A549 treated with Hydrocortisone at 1 μM for 4 hours (cell line): ENCODE measurements around the gene C1QBP. TPM values are rescaled to one million over a fixed set of nuclear protein-coding genes. Genes with fewer than 3 reads are reported as not detected.

Source experiments
- total RNA-seq: library from RNA; stranded (reverse); fragments of 200-300 nt; extraction: Qiagen RNA extraction; gene quantifications from 5 replicates; pipeline ENCODE4 v1.2.3, GENCODE V29; 2022

C1QBP gene, protein sequence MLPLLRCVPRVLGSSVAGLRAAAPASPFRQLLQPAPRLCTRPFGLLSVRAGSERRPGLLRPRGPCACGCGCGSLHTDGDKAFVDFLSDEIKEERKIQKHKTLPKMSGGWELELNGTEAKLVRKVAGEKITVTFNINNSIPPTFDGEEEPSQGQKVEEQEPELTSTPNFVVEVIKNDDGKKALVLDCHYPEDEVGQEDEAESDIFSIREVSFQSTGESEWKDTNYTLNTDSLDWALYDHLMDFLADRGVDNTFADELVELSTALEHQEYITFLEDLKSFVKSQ
- 494 to 607 TPM (median 572 TPM) in 5 replicates for total RNA-seq

DNA sequence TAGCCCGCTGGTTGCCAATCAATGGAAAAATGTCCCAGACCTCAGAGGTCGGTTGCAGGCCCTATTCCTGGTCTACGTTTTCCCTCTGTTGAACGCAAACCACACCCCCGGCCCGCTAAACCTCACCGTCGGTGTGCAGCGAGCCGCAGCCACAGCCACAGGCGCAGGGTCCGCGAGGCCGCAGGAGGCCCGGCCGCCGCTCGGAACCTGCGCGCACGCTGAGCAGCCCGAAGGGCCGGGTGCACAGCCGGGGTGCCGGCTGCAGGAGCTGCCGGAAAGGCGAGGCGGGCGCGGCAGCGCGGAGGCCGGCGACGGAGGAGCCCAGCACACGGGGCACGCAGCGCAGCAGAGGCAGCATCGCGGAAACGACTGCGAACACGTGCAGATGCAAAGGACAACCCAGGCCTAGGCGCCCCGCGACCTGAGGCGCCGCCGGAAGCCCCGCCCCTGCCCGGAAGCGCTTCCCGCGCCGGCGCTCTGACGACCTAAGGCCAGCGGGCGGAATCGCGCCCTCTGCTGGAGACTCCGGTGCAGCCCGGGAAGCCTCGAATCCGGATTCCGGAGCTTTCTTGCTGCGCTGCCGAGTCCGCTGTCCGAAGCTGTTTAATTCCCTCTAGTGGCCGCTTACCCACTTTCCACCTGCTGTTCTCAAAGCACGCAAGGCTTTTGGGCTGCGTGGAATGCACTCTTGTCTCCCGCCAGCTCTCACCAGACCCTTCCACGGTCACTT is at the start of gene C1QBP:
TSS of gene C1QBP (minus strand) at position 440 of the 730 bp plus-strand sequence. CDS start at position 358, 82 bp downstream.

GRCh38 chr17:5486206-5487124 is 47.5 kb upstream of the C1QBP start, which contains the start of gene MIS12:
TSS of gene MIS12 (plus strand) at chr17:5486566. CDS start at chr17:5488863, 2,297 bp downstream.

DNA sequence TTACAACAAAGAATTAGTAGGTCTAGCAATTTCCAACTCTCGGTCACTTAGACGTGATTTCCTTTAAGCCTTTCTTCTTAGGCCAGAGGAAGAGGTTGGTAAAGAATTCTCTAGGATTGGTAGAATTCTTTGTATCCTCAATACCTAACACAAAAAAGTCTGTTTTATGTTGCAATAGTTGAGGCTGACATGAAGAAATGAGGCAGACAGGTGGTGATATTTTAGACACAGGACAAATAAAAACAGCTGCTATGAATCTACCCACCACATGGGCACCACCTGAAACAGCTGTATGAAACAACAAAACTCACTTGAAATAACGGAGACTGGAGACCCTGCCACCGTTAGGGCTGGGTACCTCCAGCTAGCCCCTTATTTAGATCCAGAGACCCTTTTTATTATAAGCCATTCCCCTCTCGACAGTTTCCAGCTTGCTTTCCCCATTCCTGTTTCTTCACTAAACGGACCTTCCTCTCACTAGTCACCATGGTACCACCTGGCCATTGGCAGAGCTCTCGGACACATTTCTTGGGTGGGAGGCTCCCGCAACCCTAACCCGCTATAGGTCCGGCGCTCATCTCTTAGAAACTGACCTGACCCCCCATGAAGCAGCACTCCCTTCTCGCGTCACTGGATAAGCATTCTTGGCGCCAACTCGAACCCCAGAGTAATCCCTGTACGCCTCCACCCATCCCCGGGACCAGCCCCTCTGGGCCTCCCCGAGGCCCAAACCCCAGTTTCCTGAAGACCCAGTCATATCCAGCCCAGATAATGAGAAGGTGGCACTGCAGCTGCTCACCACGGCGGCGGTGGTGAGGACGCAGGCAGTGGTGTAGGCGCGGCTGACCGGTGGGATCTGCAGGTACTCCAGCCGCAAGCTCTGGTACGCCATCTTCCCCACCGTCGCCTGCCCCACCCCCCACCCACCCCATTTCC is 46.6 kb upstream of the C1QBP start, which contains the start of gene DERL2:
TSS of gene DERL2 (minus strand) at position 909 of the 936 bp plus-strand sequence. CDS start at position 892, 17 bp downstream.

DNA sequence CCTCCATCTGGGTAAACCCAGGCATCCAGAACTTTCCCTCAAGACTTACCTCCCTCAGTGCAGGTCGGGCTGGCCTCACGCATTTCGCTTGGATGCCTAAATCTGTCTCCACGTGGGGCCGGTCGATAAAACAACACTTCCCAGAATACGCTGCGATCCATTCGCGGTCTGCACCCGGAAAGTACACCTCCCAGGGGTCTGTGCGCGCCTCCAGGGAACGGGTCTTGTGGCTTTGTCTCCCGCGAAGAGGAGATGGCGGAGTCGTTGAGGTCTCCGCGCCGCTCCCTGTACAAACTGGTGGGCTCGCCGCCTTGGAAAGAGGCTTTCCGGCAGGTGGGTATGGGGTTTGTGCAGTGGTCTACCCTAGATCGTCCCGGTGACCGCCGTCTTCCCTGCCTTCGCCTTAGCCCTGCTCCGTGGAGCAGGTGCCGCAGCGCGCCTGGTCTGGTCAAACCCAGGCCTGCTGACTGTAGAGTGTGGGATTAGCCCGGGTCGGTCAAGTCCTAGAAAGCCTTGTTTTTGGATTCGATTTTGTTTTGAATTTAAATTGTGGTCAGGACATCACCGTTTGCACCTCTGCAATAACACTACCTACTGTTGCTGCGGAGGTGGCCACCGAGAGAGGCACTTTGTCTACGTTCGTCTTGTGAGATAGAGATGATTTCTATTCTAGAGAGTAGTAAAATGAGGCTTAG is 18.8 kb downstream of the C1QBP start, which contains the start of gene RPAIN:
TSS of gene RPAIN (plus strand) at position 224 of the 695 bp plus-strand sequence. CDS start at position 253, 29 bp downstream.

DNA sequence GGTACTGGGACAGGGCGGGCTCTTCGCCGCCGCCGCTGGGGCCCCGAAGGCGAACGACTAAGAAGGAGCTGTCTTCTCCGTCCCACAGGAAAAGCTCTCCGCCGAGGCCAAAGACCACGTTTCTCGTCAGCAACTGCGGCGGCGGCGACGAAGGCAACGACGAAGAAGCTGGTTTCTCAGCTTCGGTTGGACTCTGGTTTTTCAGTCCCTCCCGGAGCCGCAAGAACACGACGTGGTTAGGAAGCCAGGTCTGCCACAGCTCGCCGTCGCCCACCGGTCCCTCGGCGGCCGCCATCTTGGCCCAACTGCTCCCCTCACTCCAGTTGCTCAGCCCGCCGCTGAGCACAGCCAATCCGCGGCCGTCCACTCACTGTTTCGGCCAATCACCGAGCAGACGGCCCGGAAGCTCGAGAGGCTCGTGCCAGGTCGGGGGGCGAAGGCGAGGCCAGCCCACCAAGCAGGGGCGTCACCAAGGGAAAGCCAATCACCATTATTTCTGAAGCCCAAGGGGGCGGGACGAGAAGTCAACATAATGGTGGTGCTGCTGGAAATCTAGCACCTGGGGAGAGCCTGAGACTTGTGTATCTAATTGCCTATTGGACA is 19.5 kb downstream of the C1QBP start, which contains the start of gene NUP88:
TSS of gene NUP88 (minus strand) at position 307 of the 603 bp plus-strand sequence. CDS start at position 295, 12 bp downstream.

Other genes with a start within 250 kb of the C1QBP start
- 1.2 to 1.7 TPM (median 1.4 TPM) in 5 replicates for gene ZNF594, start 247.3 kb downstream of the C1QBP start, total RNA-seq
- not detected in 5 replicates for gene SCIMP, start 204.3 kb downstream of the C1QBP start, total RNA-seq
- gene RABEP1, start 156.9 kb downstream of the C1QBP start, total RNA-seq = 39.5 to 45.3 TPM (median 41.9 TPM) in 5 replicates
- 67.4 to 108 TPM (median 80.6 TPM) in 5 replicates for gene NUP88, start 19.5 kb downstream of the C1QBP start, total RNA-seq
- gene RPAIN, start 19.0 kb downstream of the C1QBP start, total RNA-seq = 30.9 to 41.7 TPM (median 31.9 TPM) in 5 replicates
- gene DHX33, start 29.8 kb upstream of the C1QBP start, total RNA-seq = 24.3 to 33.2 TPM (median 28.1 TPM) in 5 replicates
- 86.8 to 116 TPM (median 112 TPM) in 5 replicates for gene DERL2, start 47.0 kb upstream of the C1QBP start, total RNA-seq
- gene MIS12, start 47.4 kb upstream of the C1QBP start, total RNA-seq = 15.2 to 19.3 TPM (median 15.6 TPM) in 5 replicates
- 2.6 to 3.2 TPM (median 3.0 TPM) in 5 replicates for gene NLRP1, start 145.4 kb upstream of the C1QBP start, total RNA-seq